NCI-H2196 (cell line): ENCODE measurements around the gene KPNA5.
"Not testable (repeated sequence)": the region's sequence is repeated elsewhere in the genome, so short reads cannot be mapped to it uniquely, and the experiment has no call there.

Source experiments
- DNase-seq: peaks from one replicate; lab custom pipeline; 2025; ENCODE audit not compliant: unreplicated experiment; lab: John Stamatoyannopoulos, UW

The KPNA5 gene

GRCh38 chr6:116680880-116681672, at the start of gene KPNA5:
Gene KPNA5, plus strand, starts transcription at chr6:116681211. Its CDS starts 124 bp downstream, at chr6:116681335.
- peak; percentile 92 for DNase-seq

- peak; percentile 8 for DNase-seq
Measured at GRCh38 chr6:116631379-116631990, 49.5 kb upstream of the KPNA5 start.

- no peak for DNase-seq
Measured at GRCh38 chr6:116633685-116634084, 47.3 kb upstream of the KPNA5 start.

GRCh38 chr6:116648156-116648555, 32.9 kb upstream of the KPNA5 start:
- DNase-seq, result no peak

GRCh38 chr6:116649129-116649528, 31.9 kb upstream of the KPNA5 start:
- no peak for DNase-seq

- DNase-seq, result no peak
Measured at GRCh38 chr6:116651916-116652315, 29.1 kb upstream of the KPNA5 start.

- no peak for DNase-seq
Measured at GRCh38 chr6:116661594-116661993, 19.4 kb upstream of the KPNA5 start.

- DNase-seq, result no peak
Measured at GRCh38 chr6:116662202-116662601, 18.8 kb upstream of the KPNA5 start.

- no peak for DNase-seq
Measured at GRCh38 chr6:116663308-116663707, 17.7 kb upstream of the KPNA5 start.

- DNase-seq, result not testable (repeated sequence)
Measured at GRCh38 chr6:116664169-116664568, 16.8 kb upstream of the KPNA5 start.

- no peak for DNase-seq
Measured at GRCh38 chr6:116665464-116665863, 15.5 kb upstream of the KPNA5 start.

GRCh38 chr6:116666869-116667268, 14.1 kb upstream of the KPNA5 start:
- DNase-seq, result no peak

GRCh38 chr6:116667623-116668022, 13.4 kb upstream of the KPNA5 start:
- DNase-seq, result no peak

GRCh38 chr6:116672306-116672705, 8.7 kb upstream of the KPNA5 start:
- DNase-seq, result no peak

GRCh38 chr6:116676021-116676420, 5.0 kb upstream of the KPNA5 start:
- no peak for DNase-seq

GRCh38 chr6:116682334-116682712, 1.3 kb downstream of the KPNA5 start:
- DNase-seq, result no peak

- no peak for DNase-seq
Measured at GRCh38 chr6:116685437-116685993, 4.5 kb downstream of the KPNA5 start.

GRCh38 chr6:116686475-116687101, 5.6 kb downstream of the KPNA5 start:
- DNase-seq, result not testable (repeated sequence)

GRCh38 chr6:116691154-116691553, 10.1 kb downstream of the KPNA5 start:
- DNase-seq, result no peak

GRCh38 chr6:116692873-116693272, 11.9 kb downstream of the KPNA5 start:
- not testable (repeated sequence) for DNase-seq

GRCh38 chr6:116693275-116693674, 12.3 kb downstream of the KPNA5 start:
- not testable (repeated sequence) for DNase-seq

- no peak for DNase-seq
Measured at GRCh38 chr6:116695401-116695800, 14.4 kb downstream of the KPNA5 start.
